ENCODE results near the gene SYT12.

DNA sequence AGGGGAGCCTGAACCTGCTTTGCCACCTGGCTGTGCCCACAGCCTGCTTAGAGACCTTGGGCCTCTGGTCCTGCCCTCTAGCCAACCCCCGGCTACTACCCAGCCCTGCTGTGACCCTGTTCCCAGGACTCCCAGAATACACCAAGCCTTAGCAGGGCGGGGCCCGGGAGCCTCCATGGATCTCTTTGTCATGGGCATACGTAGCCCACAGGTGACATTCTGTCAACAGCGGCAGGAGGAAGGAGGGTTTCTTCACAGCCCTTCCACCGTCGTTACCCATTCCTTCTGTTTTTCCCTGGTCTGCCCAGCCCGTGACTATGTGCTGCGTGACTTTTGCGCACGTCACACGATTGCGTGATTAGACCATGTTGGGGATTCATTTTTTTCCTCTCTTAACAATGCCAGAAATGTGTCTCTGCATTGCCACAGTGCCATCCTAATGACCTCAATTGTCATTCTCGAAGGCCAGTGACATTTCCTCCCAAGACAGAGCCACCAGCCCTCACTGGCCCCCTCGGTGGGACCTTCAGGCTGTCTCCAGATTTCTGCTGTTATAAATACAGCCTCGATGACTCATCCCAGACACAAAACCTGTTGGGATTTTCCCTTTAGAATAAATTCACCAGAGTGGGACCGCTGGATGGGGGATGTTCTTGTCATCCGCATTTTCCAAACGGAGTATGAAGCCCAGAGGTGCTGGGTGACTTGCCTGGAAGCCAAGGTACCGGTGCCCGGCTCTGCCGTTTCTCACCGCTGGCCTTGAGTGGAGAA, 9.0 kb downstream of the SYT12 start:
- TF ChIP-seq CTCF (conservative IDR thresholded peaks at IDR 0.05; ENCODE audit: low read depth, low read length) (no peak), EZH2 (IDR thresholded peaks at IDR 0.05; ENCODE audit: borderline replicate concordance, low read depth, low read length, poor library complexity, severe bottlenecking) (no peak)
